Skeletal muscle satellite cell (primary cell): Measurements from ENCODE around the gene MED13.
"Not testable (repeated sequence)": the region's sequence is repeated elsewhere in the genome, so short reads cannot be mapped to it uniquely, and the experiment has no call there.

Experiments used
- H3K27me3 ChIP-seq: 2 replicates; pipeline ENCODE4 v1.7.0; 2013; ENCODE audit warnings: low read length; ENCODE audit not compliant: control insufficient read depth, insufficient read depth
- H3K36me3 ChIP-seq: 2 replicates; pipeline ENCODE4 v1.7.0; 2013; ENCODE audit warnings: mild to moderate bottlenecking, control low read depth, low read length; ENCODE audit not compliant: insufficient read depth
- H3K4me1 ChIP-seq: 2 replicates; pipeline ENCODE4 v1.7.0; 2013; ENCODE audit warnings: low read length; ENCODE audit not compliant: control insufficient read depth, insufficient read depth
- H3K4me2 ChIP-seq: 2 replicates; pipeline ENCODE4 v1.7.0; 2013; ENCODE audit warnings: mild to moderate bottlenecking, low read length
- H3K4me3 ChIP-seq: 2 replicates; pipeline ENCODE4 v1.7.0; 2013; ENCODE audit warnings: low read length
- H3K9ac ChIP-seq: 2 replicates; pipeline ENCODE4 v1.7.0; 2013; ENCODE audit warnings: mild to moderate bottlenecking, low read depth, low read length, moderate library complexity
- H3K9me3 ChIP-seq: replicated peaks from 2 replicates; pipeline ENCODE4 v1.7.0; 2013; ENCODE audit warnings: mild to moderate bottlenecking, control low read depth, low read length

The MED13 gene

GRCh38 chr17:62017496-62017895, 47.6 kb downstream of the MED13 start:
- H3K36me3 ChIP-seq: peaks cover 24% of the 10 kb centered on the region
- H3K9ac ChIP-seq: peak overlapping the region; percentile 33
- H3K27me3 ChIP-seq: no peaks in the 10 kb centered on the region
- H3K4me3 ChIP-seq: no peak overlapping the region
- peaks cover 17% of the 10 kb centered on the region for H3K4me1 ChIP-seq
- peak overlapping the region; percentile 57 for H3K4me2 ChIP-seq
- no peaks in the 10 kb centered on the region for H3K9me3 ChIP-seq

DNA sequence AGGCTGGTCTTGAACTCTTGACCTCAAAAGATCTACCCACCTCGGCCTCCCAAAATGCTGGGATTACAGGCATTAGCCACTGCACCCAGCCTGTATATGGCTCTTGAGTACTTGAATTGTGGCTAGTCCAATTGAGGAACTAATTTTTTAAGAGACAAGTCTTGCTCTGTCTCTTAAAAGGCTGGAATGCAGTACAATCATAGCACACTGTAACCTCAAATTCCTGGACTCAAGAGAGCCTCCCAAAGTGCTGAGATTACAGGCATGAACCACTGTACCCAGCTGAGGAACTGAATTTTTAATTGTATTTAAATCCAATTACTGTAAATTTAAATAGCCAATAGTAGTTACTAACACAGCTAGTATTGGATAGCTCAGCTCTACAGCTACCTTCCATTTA, 50.6 kb downstream of the MED13 start:
- no peak overlapping the region for H3K9ac ChIP-seq
- no peaks in the 10 kb centered on the region for H3K9me3 ChIP-seq
- peaks cover 17% of the 10 kb centered on the region for H3K4me1 ChIP-seq
- H3K4me3 ChIP-seq: no peak overlapping the region
- H3K36me3 ChIP-seq: peaks cover 33% of the 10 kb centered on the region
- H3K4me2 ChIP-seq: no peak overlapping the region
- no peaks in the 10 kb centered on the region for H3K27me3 ChIP-seq

GRCh38 chr17:62009220-62009619, 55.9 kb downstream of the MED13 start:
- H3K9ac ChIP-seq: no peak overlapping the region
- no peaks in the 10 kb centered on the region for H3K4me1 ChIP-seq
- no peaks in the 10 kb centered on the region for H3K27me3 ChIP-seq
- no peaks in the 10 kb centered on the region for H3K9me3 ChIP-seq
- H3K4me2 ChIP-seq: no peak overlapping the region
- peaks cover 47% of the 10 kb centered on the region for H3K36me3 ChIP-seq
- no peak overlapping the region for H3K4me3 ChIP-seq

DNA sequence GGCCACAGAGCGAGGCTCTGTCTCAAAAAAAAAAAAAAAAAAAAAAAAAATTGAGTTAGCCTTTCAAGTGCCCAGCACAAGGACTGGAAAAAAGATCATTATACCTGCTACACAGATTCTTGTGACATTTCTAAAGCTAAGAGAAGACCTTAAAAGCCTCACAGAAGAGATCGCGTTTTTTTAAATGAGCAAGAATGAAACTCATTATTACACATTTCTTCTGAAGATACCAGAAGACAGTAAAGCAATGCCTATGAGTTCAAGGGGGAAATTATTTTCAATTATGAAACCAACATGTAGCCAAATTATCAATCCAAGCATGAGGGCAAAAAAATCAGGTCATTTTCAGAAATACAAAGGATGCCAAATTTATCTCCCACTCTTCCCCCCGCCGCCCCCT, 56.8 kb downstream of the MED13 start:
- Histone ChIP-seq H3K9ac (no peak overlapping the region), H3K4me3 (no peak overlapping the region), H3K4me1 (no peaks in the 10 kb centered on the region), H3K36me3 (peaks cover 45% of the 10 kb centered on the region), H3K9me3 (no peaks in the 10 kb centered on the region), H3K4me2 (no peak overlapping the region), H3K27me3 (no peaks in the 10 kb centered on the region)

DNA sequence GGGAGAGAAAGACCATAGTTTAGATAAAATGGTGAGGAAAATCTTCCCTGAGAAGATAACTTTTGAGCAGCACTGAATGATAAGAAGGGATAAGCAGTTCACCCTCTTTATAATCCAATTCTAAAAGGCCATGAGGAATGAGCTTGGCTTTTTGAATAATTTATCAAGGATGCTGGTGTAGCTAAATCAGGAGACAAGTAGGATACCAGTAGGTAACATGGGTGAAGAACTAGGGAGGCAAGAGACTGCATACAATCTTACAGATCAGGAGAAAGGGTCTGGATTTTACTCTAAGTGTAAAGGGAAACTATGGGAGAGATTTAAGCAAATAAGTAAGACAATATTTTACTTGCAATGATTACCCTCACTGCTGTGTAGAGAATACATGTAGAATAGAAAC, 60.7 kb downstream of the MED13 start:
- no peaks in the 10 kb centered on the region for H3K27me3 ChIP-seq
- no peaks in the 10 kb centered on the region for H3K9me3 ChIP-seq
- no peak overlapping the region for H3K4me3 ChIP-seq
- H3K9ac ChIP-seq: no peak overlapping the region
- no peaks in the 10 kb centered on the region for H3K4me1 ChIP-seq
- H3K36me3 ChIP-seq: peaks cover 27% of the 10 kb centered on the region
- no peak overlapping the region for H3K4me2 ChIP-seq

DNA sequence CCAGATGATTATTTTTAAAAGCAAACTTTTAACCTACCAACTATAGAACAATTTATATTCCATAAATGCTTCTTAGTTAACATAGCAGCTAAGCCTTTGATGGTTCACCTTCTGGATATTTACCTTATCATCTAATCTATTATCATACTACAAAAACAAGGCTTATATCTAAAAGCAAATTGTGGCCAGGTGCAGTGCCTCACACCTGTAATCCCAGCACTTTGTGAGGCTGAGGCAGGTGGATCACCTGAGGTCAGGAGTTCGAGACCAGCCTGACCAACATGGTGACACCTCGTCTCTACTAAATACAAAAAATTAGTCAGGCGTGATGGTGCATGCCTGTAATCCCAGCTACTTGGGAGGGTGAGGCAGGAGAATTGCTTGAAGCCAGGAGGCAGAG, 61.9 kb downstream of the MED13 start:
- not testable (repeated sequence) for H3K4me2 ChIP-seq, H3K4me3 ChIP-seq, H3K27me3 ChIP-seq, H3K9me3 ChIP-seq, H3K9ac ChIP-seq, H3K4me1 ChIP-seq
- peaks cover 16% of the 10 kb centered on the region for H3K36me3 ChIP-seq

DNA sequence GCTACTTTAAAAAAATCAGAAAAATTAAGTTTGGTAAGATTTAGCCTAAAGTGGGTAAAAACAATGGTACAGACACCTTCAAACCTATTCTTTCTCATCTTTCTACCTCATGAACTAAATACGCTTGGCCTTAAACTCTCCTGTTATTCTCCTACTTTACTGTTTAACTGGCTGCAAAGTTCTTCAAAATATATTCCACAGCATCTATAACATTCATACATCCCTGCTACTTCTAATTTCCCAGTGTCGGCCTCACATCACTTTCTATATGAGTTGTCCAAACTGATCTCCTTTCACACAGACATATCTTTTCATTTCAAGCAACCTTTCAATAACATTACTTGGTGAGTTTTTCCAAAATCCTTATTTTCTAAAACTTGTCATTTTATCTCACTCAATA, 64.0 kb downstream of the MED13 start:
- Histone ChIP-seq H3K9ac (no peak overlapping the region), H3K4me1 (peaks cover 18% of the 10 kb centered on the region), H3K4me3 (no peak overlapping the region), H3K36me3 (peaks cover 13% of the 10 kb centered on the region), H3K4me2 (no peak overlapping the region), H3K27me3 (no peaks in the 10 kb centered on the region), H3K9me3 (no peaks in the 10 kb centered on the region)

DNA sequence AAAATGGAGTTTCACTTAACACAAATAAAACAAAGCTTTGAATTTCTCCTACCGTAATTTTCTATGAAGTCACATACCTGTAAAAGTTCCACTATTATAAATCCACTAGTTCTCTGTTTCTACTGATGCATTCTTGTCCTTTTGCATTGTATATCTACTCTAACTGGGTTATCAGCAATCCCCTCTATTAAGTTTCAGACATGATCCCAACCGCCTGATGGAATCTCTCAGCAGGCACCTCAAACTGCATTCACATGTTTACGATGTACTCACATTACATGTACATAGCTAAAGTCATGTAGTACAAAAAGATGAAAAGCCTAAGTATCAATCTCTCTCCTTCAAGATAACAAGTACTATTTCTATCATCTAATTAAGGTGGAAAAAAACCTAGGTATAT, 64.9 kb downstream of the MED13 start:
- Histone ChIP-seq H3K4me2 (no peak overlapping the region), H3K4me3 (no peak overlapping the region), H3K9ac (no peak overlapping the region), H3K36me3 (peaks cover 11% of the 10 kb centered on the region), H3K27me3 (no peaks in the 10 kb centered on the region), H3K9me3 (no peaks in the 10 kb centered on the region), H3K4me1 (peaks cover 18% of the 10 kb centered on the region)

GRCh38 chr17:61998534-61998933, 66.5 kb downstream of the MED13 start:
- peaks cover 14% of the 10 kb centered on the region for H3K36me3 ChIP-seq
- H3K4me3 ChIP-seq, H3K4me2 ChIP-seq: not testable (repeated sequence)

DNA sequence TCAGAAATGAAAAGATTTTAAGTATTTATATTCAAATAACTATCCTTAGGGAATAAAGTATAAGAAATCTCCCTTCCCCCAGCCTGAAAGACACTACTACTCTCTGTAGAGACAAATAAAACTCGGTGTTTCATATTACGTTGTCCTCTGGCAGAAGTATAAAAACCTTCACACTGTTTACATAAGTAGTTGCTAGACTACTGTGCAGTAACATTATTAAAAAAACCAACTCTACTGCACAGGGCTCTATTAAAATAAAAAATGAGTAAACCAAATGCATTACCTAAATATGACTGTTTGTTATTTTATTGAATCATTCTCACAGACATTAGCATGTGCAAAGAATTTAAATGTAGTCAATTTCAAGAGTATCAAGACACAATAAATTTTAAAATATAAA, 67.4 kb downstream of the MED13 start:
- peaks cover 13% of the 10 kb centered on the region for H3K36me3 ChIP-seq
- H3K4me3 ChIP-seq: no peak overlapping the region
- peak overlapping the region; percentile 54 for H3K9ac ChIP-seq
- peaks cover 18% of the 10 kb centered on the region for H3K4me1 ChIP-seq
- no peaks in the 10 kb centered on the region for H3K27me3 ChIP-seq
- H3K9me3 ChIP-seq: no peaks in the 10 kb centered on the region
- peak overlapping the region; percentile 59 for H3K4me2 ChIP-seq

More at GRCh38 chr17:61998534-61998933, 66.5 kb downstream of the MED13 start:
- peaks cover 18% of the 10 kb centered on the region for H3K4me1 ChIP-seq
- not testable (repeated sequence) for H3K27me3 ChIP-seq, H3K9me3 ChIP-seq, H3K9ac ChIP-seq

DNA sequence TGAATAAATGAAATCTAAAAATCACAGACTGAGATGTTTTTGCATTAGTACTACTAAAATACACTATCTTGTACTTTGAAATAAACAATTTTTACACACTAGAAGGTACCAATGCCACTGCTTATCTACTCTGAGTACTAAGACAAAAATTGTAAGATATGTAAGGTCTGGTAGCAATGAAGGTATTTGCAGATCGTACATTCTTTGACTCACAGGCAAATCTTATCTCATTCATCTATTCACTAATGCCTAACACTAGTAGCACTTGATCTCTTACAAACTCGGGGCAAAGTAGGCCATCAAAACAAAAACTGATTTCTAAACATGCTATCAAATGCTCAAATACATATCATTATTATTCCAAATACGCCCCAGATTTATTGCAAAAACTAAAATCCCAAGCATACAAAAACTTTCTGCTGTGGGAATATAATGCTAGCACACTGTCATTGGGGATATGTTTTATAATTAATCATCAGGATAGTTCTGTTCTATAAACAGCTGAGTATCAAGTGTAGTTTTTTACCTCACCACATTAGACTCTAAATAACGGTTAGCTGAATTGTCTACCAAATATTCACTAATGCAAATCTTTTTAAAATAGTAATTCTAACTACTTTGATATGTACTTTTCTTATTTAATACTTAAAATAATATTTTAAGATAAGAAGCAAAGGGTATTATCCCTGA, 68.0 kb downstream of the MED13 start:
- Histone ChIP-seq H3K4me2 (peak overlapping the region; percentile 59), H3K9me3 (no peaks in the 10 kb centered on the region), H3K4me1 (peaks cover 18% of the 10 kb centered on the region), H3K36me3 (peaks cover 15% of the 10 kb centered on the region), H3K27me3 (no peaks in the 10 kb centered on the region), H3K4me3 (no peak overlapping the region), H3K9ac (peak overlapping the region; percentile 54)

DNA sequence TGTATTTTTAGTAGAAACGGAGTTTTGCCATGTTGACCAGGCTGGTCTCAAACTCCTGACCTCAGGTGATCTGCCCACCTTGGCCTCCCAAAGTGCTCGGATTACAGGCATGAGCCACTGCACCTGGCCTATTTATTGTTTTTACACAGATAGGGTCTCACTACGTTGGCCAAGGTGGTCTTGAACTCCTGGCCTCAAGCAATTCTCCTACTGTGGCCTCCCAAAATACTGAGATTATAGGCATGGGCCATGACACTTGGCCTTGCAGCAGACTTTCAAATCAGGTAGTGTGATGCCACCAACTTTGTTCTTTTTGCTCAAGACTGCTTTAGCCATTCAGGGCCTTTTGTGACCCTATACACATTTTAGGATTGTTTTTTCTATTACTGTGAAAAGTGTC, 75.6 kb downstream of the MED13 start:
- peaks cover 54% of the 10 kb centered on the region for H3K36me3 ChIP-seq
- no peak overlapping the region for H3K4me3 ChIP-seq
- H3K27me3 ChIP-seq: no peaks in the 10 kb centered on the region
- no peaks in the 10 kb centered on the region for H3K9me3 ChIP-seq
- no peak overlapping the region for H3K4me2 ChIP-seq
- H3K9ac ChIP-seq: no peak overlapping the region
- no peaks in the 10 kb centered on the region for H3K4me1 ChIP-seq
